CD4-positive, alpha-beta T cell treated with Interleukin-17A for 1 hour (primary cell): Measurements from ENCODE around the gene CLEC10A.
"Not testable (repeated sequence)": the region's sequence is repeated elsewhere in the genome, so short reads cannot be mapped to it uniquely, and the experiment has no call there.

ENCODE experiments used
- DNase-seq: peaks from one replicate; pipeline ENCODE4 v3.0.0-alpha.2; 2020

Gene CLEC10A, protein sequence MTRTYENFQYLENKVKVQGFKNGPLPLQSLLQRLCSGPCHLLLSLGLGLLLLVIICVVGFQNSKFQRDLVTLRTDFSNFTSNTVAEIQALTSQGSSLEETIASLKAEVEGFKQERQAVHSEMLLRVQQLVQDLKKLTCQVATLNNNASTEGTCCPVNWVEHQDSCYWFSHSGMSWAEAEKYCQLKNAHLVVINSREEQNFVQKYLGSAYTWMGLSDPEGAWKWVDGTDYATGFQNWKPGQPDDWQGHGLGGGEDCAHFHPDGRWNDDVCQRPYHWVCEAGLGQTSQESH

DNA sequence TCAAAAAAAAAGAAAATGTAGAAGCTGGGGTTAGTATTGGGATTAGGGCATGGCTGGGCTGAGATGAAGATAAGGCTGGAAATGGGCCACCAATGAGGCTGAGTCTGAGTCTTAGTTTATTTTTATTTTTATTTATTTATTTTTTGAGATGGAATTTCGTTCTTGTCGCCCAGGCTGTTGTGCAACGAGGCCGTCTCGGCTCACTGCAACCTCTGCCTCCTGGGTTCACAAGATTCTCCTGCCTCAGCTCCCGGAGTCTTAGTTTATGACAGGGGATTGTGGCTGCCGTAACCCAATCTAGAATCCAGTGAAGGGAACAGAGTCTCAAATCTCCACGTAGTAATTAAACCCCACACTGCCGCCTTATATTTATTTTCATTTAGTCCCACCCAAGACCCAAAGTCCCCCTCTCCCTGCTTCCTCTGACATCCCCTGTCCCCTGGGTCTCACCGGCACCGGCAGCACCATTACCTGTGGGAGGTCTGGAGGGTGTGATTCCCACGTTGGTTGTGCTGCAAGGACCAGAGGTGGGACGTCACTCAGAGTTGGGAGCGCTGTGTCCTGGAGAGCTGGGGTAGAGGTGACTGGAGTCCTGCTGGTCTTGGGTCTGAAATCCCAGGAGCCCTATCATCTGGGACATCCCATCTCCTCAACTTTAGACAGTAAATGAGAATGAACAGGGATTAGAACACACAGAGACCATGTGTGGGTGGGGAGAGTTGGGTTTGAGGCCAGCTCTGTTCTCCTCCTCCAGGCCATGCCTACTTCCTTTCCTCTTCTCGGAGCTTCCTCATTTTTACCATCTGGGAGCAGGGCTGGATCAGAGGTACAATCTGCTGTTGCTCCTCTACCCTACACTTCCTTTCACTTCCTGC, at the start of gene CLEC10A:
Gene CLEC10A (minus strand): TSS at position 671 of the 875 bp plus-strand sequence. CDS start 1,439 bp downstream, outside the sequence.
- DNase-seq = no peak

DNA sequence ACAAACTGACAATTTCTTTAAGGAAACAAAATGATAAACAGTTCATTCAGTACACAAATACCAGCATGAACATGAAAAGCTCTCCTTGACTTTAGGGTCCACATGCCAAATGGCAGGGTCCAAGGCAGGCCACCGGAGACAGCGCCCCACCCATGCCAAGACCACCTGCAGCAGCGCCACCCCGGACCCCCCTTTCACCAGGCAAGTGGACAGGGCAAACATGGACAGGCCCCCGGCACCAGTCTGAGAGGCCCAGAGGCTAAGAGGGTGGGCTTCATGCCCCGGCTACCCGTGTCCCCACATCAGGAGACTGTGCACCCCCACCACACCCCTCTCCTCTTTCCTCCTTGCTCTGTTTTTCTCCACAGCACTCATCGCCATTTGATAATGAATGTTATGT, 49.3 kb upstream of the CLEC10A start:
- DNase-seq = no peak

DNA sequence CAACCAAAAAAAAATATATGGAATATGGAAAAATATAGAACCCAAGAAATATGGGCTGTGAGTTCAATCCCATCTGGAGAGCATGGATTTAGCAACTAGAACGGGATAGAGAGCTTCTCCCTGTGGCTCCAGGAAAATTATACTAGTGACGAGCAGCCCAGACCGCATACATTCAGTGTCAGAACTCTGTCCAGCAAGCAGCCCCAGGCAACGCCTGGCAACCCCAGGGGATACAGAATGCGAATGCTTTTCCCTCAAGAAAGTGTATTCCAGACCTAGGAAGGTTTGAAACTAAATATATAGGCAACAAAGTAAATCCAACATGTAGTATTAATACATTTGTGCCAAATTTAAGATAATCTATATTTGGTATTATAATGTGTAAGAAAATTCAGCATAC, 48.1 kb upstream of the CLEC10A start:
- no peak for DNase-seq

DNA sequence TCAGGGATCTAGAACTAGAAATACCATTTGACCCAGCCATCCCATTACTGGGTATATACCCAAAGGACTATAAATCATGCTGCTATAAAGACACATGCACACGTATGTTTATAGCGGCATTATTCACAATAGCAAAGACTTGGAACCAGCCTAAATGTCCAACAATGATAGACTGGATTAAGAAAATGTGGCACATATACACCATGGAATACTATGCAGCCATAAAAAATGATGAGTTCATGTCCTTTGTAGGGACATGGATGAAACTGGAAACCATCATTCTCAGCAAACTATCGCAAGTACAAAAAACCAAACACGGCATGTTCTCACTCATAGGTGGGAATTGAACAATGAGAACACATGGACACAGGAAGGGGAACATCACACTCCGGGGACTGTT, 47.5 kb upstream of the CLEC10A start:
- not testable (repeated sequence) for DNase-seq

DNA sequence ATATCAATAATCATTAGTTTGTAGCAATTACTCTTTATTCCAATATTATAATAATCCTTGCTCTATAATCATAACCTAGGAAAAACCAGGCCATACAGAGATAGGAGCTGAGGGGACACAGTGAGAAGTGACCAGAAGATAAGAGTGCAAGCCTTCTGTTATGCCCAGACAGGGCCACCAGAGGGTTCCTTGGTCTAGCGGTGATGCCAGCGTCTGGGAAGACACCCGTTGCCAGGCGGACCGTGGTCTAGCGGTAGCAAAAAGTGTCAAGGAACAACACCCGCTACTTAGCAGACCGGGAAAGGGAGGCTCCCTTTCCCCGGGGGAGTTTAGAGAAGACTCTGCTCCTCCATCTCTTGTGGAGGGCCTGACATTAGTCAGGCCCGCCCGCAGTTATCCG, 46.3 kb upstream of the CLEC10A start:
- not testable (repeated sequence) for DNase-seq

DNA sequence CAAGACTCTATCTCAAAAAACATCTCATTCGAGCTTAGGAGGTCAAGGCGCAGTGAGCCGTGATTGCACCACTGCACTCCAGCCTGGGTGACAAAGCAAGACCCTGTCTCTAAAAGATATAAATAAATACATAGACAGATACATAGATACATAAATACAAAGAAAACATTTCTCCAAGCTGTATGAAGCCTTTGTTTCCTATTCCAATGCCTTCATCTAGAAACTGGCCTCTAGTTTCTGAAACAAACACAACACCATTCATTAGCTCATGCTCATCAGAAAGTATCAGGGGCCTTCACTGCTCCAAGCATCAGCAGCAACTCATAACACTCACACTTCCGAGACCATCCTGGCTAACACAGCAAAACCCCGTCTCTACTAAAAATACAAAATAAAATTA, 44.9 kb upstream of the CLEC10A start:
- no peak for DNase-seq

DNA sequence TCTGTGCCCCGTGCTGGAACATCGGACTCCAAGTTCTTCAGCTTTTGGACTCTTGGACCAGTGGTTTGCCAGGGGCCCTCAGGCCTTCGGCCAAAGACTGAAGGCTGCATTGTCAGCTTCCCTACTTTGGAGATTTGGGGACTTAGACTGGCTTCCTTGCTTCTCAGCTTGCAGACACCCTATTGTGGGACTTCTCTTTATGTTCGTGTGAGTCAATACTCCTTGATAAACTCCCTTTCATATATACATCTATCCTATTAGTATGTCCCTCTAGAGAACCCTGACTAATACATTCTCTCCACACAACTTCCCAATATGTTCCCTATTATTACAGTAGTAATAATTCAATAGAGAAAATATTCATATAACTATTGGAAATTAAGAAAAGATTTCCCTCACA, 43.8 kb upstream of the CLEC10A start:
- DNase-seq = no peak

DNA sequence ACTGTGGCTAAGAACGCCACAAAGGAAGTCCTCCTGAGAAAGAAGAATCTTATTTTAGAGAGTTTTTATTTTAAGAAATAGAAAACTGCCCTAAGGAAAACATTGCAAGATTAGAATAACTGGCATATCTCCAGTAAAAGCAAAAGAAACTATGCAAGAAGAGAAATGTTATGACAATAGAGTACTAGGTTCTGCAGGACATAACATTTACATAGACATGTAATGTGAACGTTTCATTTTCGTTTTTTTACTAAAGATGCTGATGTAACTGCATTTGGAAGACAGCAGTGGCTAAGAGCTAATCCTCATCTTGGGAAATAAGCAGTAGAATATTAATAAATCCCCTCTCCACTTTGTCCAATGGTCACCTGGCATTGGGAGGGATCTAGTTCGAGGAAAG, 42.3 kb upstream of the CLEC10A start:
- no peak for DNase-seq

DNA sequence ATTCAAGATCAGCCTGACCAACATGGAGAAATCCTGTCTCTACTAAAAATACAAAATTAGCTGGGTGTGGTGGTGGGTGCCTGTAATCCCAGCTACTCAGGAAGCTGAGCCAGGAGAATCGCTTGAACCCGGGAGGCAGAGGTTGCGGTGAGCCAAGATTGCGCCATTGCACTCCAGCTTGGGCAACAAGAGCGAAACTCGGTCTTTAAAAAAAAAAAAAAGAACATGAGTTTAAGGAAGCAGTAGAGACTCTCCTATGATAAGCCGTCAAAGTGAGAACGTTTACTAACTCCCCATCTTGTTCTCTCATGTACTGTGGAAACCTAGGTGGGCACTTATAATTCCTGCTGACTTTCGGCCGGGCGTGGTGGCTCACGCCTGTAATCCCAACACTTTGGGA, 40.6 kb upstream of the CLEC10A start:
- DNase-seq = not testable (repeated sequence)

DNA sequence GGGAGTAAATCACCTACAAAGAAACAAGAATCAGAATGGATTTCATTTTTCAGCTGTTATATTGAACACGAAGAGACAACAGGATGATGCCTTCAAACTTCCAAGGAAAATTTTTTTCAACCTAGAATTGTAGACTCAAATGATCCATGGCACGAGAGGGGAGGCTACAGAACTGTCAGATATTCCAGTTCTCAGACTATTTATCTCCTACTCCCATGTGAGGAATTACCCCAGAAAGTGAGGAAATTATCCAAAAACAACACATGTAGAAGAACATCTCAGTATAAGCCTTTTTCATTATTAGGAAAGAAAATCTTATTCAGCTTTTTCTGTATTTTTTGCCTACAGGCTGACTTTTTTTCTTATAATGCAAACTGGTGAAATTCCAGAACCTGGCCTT, 40.1 kb upstream of the CLEC10A start:
- no peak for DNase-seq

DNA sequence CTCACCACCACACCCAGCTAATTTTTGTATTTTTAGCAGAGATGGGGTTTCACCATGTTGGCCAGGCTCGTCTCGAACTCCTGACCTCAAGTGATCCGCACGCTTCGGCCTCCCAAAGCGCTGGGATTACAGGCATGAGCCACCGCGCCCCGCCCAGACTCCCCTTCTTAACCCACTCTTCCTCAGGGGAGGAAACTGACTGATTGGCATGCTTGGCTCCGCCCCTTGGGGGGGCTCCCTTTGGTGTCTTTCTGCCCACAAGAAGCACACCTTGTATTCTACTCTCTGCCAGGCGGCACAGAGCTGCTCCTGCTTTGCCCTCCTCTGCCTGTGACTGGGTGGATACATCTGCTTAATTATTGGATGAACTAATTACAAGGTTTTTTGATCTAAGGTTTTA, 39.3 kb upstream of the CLEC10A start:
- DNase-seq = no peak

DNA sequence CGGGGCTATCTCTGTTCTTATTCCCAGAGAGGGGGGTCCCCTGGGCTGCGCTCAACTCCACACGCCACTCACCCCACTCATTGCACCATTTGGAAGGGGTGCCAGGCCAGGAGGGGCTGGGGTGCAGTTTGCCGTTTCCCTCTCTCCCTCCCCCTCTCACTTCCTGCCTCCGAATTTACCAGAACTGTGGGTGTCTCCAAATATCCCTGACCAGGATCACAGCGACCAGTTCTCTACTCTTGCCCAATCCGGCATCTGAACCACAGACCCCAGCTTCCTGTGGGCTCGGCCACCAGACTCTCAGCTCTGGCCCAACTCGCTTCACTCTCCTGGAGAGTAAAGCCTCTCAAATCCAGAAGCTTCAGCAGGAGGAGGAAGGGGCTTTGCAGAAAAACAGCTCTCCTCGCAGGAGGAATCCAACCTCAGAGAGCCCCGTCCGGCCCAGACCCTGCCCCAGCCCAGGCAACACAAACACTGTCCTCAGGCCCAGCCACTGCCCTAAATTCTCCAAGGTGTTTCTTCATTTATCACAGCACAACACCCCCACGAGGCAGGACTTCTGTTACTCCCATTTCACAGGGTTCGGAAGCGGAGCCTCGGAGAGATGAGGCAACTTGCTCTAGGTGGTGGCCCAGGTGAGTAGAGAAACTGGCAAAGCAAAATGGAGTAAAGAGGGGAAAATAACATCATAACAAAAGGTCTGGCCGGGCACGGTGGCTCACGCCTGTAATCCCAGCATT, 35.0 kb upstream of the CLEC10A start:
- DNase-seq = no peak

DNA sequence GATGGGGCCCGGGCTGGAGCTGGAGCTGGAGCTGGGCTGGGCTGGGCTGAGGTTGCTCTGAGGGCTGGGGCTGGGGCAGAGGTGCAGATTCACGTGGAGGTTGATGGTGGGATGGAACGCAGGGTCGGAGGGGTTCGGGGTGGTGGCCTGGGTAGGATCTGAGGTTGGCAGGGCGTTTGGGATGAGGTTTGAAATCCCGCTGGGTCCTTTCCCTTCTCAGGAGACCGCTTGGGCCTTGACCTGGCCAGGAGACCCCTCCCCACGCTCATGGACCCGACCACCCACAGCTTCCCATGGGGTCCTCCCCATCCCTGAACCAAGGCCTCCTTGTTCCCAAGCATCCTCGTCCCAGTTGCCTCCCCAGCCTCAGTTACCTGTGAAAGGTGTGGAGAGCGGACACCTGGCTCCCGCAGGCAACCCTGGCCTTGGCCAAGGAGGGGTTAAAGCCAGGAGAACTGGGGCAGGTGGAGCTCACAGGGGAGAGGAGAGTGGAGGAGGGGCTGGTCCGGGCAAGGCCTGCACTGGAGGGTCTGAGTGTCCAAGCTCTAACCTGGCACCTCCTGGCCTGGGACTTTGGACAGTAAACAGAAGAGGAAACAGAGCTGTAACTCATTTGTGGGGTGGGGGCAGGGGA, 34.3 kb upstream of the CLEC10A start, which contains the start of gene ASGR2:
Gene ASGR2 (minus strand): TSS at position 582 of the 634 bp plus-strand sequence. CDS start 582 bp downstream, outside the sequence.
- no peak for DNase-seq

DNA sequence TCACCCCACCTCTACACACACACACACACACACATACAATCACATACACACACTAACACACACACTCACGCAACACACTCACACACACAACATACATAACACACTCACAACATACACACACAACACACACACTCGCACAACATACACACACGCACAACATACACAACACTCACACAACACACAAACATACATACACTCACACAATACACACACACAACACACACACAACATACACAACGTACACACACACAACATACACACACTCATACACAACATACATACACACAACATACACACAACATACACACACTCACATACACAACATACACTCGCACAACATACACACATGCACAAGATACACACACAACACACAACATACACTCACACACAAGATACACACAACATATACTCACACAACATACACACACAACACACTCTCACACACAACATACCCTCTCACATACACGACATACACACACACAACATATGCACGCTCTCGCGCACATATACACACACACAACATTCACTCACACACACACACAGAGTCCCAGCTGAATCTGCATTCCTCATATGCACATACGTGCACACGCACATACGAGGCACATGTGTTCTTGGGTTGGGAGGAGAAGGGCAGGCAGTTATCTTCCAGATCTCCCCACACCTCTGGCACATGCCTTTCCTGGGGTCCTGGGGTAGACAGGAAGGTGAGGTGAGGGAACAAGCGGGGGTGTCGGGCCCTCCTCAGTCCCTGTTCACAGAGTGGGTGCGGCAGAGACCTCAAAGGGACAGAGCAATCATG, 33.4 kb upstream of the CLEC10A start:
- no peak for DNase-seq

DNA sequence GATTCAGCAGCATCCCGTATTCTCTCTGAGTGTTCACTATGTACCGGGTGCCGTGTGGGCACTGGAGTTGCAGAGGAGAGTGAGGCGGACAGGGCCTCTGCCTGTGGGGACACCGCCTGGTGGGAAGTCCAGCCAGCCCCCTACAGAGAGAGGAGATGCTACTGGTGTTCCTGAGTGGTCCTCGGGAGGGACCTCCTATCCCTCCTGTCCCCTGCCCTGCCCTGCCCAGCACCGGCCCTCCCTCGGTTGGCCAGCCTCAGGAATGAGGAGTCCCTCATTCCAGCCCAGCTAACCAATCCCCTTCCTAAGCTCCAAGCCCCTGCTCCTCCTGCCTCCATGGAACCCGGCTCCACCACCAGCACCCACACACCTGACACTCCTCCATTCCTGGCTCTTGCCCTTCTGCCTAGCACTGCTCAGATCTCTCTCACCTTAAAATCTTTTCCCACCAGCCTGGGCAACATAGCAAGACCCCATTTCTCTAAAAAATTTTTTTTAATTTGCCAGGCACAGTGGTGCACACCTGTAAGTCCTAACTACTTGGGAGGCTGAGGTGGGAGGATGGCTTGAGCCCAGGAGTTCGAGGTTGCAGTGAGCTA, 32.6 kb upstream of the CLEC10A start:
- DNase-seq = no peak

DNA sequence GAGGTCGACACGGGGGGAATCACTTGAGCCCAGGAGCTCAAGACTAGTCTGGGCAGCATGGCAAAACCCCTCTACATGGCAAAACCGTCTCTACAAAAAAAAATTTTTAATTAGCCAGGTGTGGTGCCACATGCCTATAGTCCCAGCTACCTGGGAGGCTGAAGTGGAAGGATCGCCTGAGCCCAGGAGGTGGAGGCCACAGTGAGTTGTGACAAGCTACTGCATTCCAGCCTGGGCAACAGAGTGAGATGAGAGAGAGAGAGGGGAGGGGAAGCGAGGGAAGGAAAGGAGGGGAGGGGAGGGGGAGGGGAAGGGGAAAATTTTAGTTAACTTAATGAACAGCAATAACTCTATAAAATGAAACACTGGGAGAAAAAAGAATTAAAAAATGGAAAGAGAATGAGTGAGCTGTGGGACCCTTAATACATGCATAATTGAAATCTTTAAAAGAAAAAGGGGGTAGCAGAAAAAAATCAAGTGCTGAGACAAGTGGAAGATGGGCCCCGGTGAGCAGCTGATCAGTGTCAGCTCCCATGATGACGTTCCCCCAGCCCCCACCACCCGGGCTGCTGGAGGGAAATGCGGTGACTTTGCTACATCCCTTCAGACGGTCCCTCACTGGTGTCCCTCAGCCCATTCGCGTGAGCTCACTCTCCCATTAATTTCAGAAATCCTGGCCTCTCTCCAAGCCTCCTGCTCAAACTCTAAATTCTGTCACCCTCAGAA, 31.9 kb upstream of the CLEC10A start:
- no peak for DNase-seq

DNA sequence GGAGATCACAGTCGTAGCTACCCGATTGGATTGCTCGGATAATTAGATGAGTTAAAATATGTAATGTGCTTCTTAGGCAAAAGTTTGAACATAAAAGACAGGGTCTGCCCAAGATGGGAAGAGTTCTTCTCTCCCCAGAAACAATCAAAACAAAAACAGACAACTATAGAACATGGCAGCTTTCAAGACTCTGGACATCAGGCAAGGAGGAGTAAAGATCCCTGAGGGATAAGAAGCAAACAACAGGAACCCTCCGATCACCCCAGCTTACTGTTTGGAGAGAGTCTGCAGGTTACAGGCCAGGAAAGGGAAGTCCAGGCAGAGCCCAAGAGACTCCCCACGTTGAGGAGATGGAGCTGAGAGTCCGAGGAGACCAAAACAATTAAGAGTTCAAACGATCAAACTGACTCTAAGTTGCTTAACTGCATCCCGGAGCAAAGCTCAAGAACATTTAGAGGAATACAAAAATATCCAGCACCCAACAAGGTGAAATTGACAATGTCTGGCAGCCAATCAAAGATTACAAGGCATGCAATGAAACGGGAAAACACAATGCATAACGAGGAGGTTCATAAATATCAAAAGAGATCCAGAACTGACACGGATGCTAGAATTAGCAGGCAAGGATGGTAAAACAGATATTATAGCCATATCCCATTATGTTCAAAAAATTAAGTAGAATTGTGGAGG, 30.7 kb upstream of the CLEC10A start:
- no peak for DNase-seq

DNA sequence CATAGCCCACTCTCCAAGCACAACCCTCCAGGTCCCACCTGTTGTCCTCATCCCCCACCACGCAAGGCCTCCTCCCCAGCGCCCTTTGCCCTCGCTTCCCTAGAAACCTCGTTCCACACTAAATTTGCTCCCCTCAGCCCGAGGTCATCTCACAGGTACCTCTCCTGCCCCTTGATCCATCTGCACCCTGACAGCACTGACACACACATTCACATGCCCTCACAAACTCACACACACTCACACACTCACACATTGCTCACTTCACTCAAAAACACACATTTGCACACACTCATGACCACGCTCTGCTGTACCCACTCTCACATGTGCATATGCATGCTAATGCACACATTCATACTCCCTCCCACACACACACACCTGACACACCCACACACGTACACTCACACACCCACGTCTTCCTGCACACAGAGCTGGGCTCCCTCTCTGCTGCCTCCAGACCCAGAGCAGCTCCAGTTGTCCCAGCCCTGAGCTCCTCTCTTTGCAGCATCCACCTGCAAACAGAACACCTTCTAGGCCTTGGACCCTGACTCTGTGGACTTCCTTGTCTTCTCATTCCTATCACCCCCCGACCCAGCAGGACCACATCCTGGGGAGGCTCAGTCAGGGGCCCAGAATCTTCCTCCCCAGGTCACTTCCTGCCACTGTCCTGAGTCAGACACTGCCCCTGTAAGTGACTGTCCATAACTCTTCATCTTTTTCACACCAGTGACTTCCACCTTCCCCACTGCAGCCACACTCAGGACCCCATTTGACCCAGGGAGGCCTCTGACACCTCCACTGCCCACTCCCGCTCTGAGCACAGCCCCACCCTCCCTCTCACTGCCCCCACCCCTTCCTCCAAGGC, 29.6 kb upstream of the CLEC10A start:
- no peak for DNase-seq

DNA sequence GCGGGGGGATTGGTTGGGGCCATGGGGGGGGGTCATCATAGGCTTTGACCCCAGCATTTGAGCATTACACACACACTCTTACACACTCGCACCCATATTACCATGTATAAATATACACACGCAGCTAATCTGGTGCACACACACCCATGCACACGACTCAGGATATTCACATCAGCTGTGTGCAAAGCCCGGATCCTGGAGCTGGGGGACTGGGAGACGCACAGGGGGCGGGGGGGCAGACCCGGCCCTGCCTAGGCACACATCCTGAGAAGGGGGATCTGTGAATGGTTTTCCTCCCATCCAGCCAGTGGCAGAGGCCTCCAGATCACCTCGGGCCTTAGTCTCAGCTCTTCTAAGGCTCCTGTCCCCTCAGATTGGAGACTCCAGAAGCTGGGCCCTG, 28.9 kb upstream of the CLEC10A start:
- DNase-seq = no peak
